HG02981 (cell line): ENCODE measurements around the gene SLC6A20.
"Not testable (repeated sequence)": the region's sequence is repeated elsewhere in the genome, so short reads cannot be mapped to it uniquely, and the experiment has no call there.

Experiments
- ATAC-seq: cut with Tn5 transposase; IDR thresholded peaks from one replicate; pipeline ENCODE4 v1.9.1; 2021; ENCODE audit warnings: mild to moderate bottlenecking, moderate library complexity; ENCODE audit not compliant: unreplicated experiment

The SLC6A20 gene

GRCh38 chr3:45762647-45763302, 33.6 kb downstream of the SLC6A20 start:
- no peak for ATAC-seq

GRCh38 chr3:45761831-45762230, 34.5 kb downstream of the SLC6A20 start:
- ATAC-seq = no peak

- no peak for ATAC-seq
Observed at GRCh38 chr3:45760878-45761711, 35.2 kb downstream of the SLC6A20 start.

- ATAC-seq = no peak
Observed at GRCh38 chr3:45759851-45760250, 36.5 kb downstream of the SLC6A20 start.

- no peak for ATAC-seq
Observed at GRCh38 chr3:45758871-45759270, 37.5 kb downstream of the SLC6A20 start.

- not testable (repeated sequence) for ATAC-seq
Observed at GRCh38 chr3:45757141-45757540, 39.2 kb downstream of the SLC6A20 start.

- ATAC-seq = no peak
Observed at GRCh38 chr3:45756055-45756454, 40.3 kb downstream of the SLC6A20 start.

- no peak for ATAC-seq
Observed at GRCh38 chr3:45754461-45754860, 41.9 kb downstream of the SLC6A20 start.

GRCh38 chr3:45753095-45753494, 43.2 kb downstream of the SLC6A20 start:
- no peak for ATAC-seq

- no peak for ATAC-seq
Observed at GRCh38 chr3:45751537-45752242, 44.6 kb downstream of the SLC6A20 start.

- ATAC-seq = no peak
Observed at GRCh38 chr3:45749880-45750279, 46.5 kb downstream of the SLC6A20 start.

GRCh38 chr3:45749036-45749600, 47.2 kb downstream of the SLC6A20 start:
- ATAC-seq = not testable (repeated sequence)

- no peak for ATAC-seq
Observed at GRCh38 chr3:45748068-45748467, 48.3 kb downstream of the SLC6A20 start.

- no peak for ATAC-seq
Observed at GRCh38 chr3:45746777-45747622, 49.3 kb downstream of the SLC6A20 start.

GRCh38 chr3:45746165-45746776, 50.1 kb downstream of the SLC6A20 start:
- ATAC-seq = no peak

- no peak for ATAC-seq
Observed at GRCh38 chr3:45742461-45743089, 53.8 kb downstream of the SLC6A20 start.

GRCh38 chr3:45741742-45742460, 54.4 kb downstream of the SLC6A20 start:
- no peak for ATAC-seq

GRCh38 chr3:45741247-45741646, 55.1 kb downstream of the SLC6A20 start:
- no peak for ATAC-seq

GRCh38 chr3:45739991-45740390, 56.3 kb downstream of the SLC6A20 start:
- no peak for ATAC-seq
